MM.1S (cell line): ENCODE results near the gene TES.

ENCODE experiments used
- DNase-seq: peaks from one replicate; pipeline ENCODE4 v3.0.0-alpha.2; 2015
- H2AFZ ChIP-seq: fragments of 300-600 bp; sonication (generic); 2 replicates; pipeline ENCODE4 v1.6.0; 2016; ENCODE audit warnings: antibody characterized with exemption, low read length
- H3F3A ChIP-seq: fragments of 300-600 bp; sonication (generic); 2 replicates; pipeline ENCODE4 v1.6.1; 2016; ENCODE audit warnings: mild to moderate bottlenecking, antibody characterized with exemption, low read length, moderate library complexity, mixed read lengths; ENCODE audit not compliant: insufficient read depth
- H3K27ac ChIP-seq: fragments of 300-600 bp; sonication (generic); 2 replicates; pipeline ENCODE4 v1.5.1; 2016; ENCODE audit warnings: mild to moderate bottlenecking, low read length
- H3K27me3 ChIP-seq: fragments of 300-600 bp; sonication (generic); replicated peaks from 2 replicates; pipeline ENCODE4 v1.6.0; 2016; ENCODE audit warnings: low read length; ENCODE audit not compliant: insufficient read depth
- H3K36me3 ChIP-seq: fragments of 300-600 bp; sonication (generic); replicated peaks from 2 replicates; pipeline ENCODE4 v1.6.1; 2016; ENCODE audit warnings: mild to moderate bottlenecking, low read length, mixed read lengths; ENCODE audit not compliant: insufficient read depth
- H3K4me1 ChIP-seq: fragments of 300-600 bp; sonication (generic); 2 replicates; pipeline ENCODE4 v1.6.1; 2016; ENCODE audit warnings: low read length, mixed read lengths
- H3K4me2 ChIP-seq: fragments of 300-600 bp; sonication (generic); 2 replicates; pipeline ENCODE4 v1.6.0; 2016; ENCODE audit warnings: low read depth, low read length
- H3K4me3 ChIP-seq: fragments of 300-600 bp; sonication (generic); 2 replicates; pipeline ENCODE4 v1.5.1; 2016; ENCODE audit warnings: low read length, mixed read lengths
- H3K79me2 ChIP-seq: fragments of 300-600 bp; sonication (generic); 2 replicates; pipeline ENCODE4 v1.6.1; 2016; ENCODE audit warnings: mixed run types, low read length, mixed read lengths
- H3K9ac ChIP-seq: fragments of 300-600 bp; sonication (generic); 2 replicates; pipeline ENCODE4 v1.6.1; 2016; ENCODE audit warnings: low read length, mixed read lengths
- H3K9me2 ChIP-seq: fragments of 300-600 bp; sonication (generic); replicated peaks from 2 replicates; pipeline ENCODE4 v1.6.1; 2016; ENCODE audit warnings: mild to moderate bottlenecking, low read length, mixed read lengths; ENCODE audit not compliant: insufficient read depth
- H3K9me3 ChIP-seq: fragments of 300-600 bp; sonication (generic); replicated peaks from 2 replicates; pipeline ENCODE4 v1.6.1; 2016; ENCODE audit warnings: mild to moderate bottlenecking, low read length, mixed read lengths; ENCODE audit not compliant: insufficient read depth
- H4K20me1 ChIP-seq: fragments of 300-600 bp; sonication (generic); 2 replicates; pipeline ENCODE4 v1.6.1; 2016; ENCODE audit warnings: mild to moderate bottlenecking, low read length, moderate library complexity, mixed read lengths; ENCODE audit not compliant: insufficient read depth
- CTCF ChIP-seq: fragments of 300-600 bp; sonication (generic); IDR thresholded peaks from 2 replicates; pipeline ENCODE4 v1.5.1; 2016; ENCODE audit warnings: antibody characterized with exemption, low read length, mixed read lengths
- EZH2 ChIP-seq: fragments of 300-600 bp; sonication (generic); optimal IDR thresholded peaks from 2 replicates; pipeline ENCODE3; 2017; ENCODE audit warnings: low read depth, mild to moderate bottlenecking, antibody characterized with exemption, low read length, mixed read lengths
- EZH2phosphoT487 ChIP-seq: fragments of 300-600 bp; sonication (generic); IDR thresholded peaks from 2 replicates; pipeline ENCODE4 v1.6.1; 2018; ENCODE audit warnings: antibody characterized with exemption, low read length

TES gene

GRCh38 chr7:116279217-116279616 lies 68.9 kb downstream of the TES start:
- no peak for DNase-seq
- TF ChIP-seq EZH2phosphoT487 (no peak), EZH2 (no peak), CTCF (no peak)
- Histone ChIP-seq H3K9me2 (no peaks in the 10 kb centered on the region), H3K27ac (no peak overlapping the region), H3K36me3 (no peaks in the 10 kb centered on the region), H2AFZ (no peak overlapping the region), H3K9me3 (no peaks in the 10 kb centered on the region), H3F3A (no peaks in the 10 kb centered on the region), H3K4me2 (no peak overlapping the region), H3K4me3 (no peak overlapping the region), H3K9ac (no peak overlapping the region), H4K20me1 (no peaks in the 10 kb centered on the region), H3K79me2 (no peaks in the 10 kb centered on the region), H3K4me1 (peaks cover 11% of the 10 kb centered on the region), H3K27me3 (no peaks in the 10 kb centered on the region)

- no peaks in the 10 kb centered on the region for H3K9me2 ChIP-seq
- no peaks in the 10 kb centered on the region for H3F3A ChIP-seq
- H3K4me2 ChIP-seq = no peak overlapping the region
- no peak for DNase-seq
- H3K4me3 ChIP-seq = no peak overlapping the region
- no peaks in the 10 kb centered on the region for H3K9me3 ChIP-seq
- H3K36me3 ChIP-seq = no peaks in the 10 kb centered on the region
- no peak overlapping the region for H2AFZ ChIP-seq
- no peak overlapping the region for H3K9ac ChIP-seq
- no peak overlapping the region for H3K27ac ChIP-seq
- H4K20me1 ChIP-seq = no peaks in the 10 kb centered on the region
- peaks cover 11% of the 10 kb centered on the region for H3K4me1 ChIP-seq
- H3K27me3 ChIP-seq = no peaks in the 10 kb centered on the region
- H3K79me2 ChIP-seq = no peaks in the 10 kb centered on the region
- no peak for TF ChIP-seq EZH2phosphoT487
- no peak for TF ChIP-seq CTCF
- TF ChIP-seq EZH2 = no peak
Observed at GRCh38 chr7:116280803-116281202, 70.5 kb downstream of the TES start.

- Histone ChIP-seq H3K4me2 (no peak overlapping the region), H2AFZ (no peak overlapping the region), H3K9me3 (no peaks in the 10 kb centered on the region), H3F3A (no peaks in the 10 kb centered on the region), H3K4me1 (no peaks in the 10 kb centered on the region), H4K20me1 (no peaks in the 10 kb centered on the region), H3K27me3 (no peaks in the 10 kb centered on the region), H3K79me2 (no peaks in the 10 kb centered on the region), H3K9ac (no peak overlapping the region), H3K27ac (no peak overlapping the region), H3K36me3 (no peaks in the 10 kb centered on the region), H3K9me2 (no peaks in the 10 kb centered on the region), H3K4me3 (no peak overlapping the region)
- no peak for TF ChIP-seq CTCF
- no peak for TF ChIP-seq EZH2
- TF ChIP-seq EZH2phosphoT487 = no peak
- DNase-seq = no peak
Observed at GRCh38 chr7:116283595-116284204, 73.4 kb downstream of the TES start.
